Suprapubic skin (tissue), 4 donors: ENCODE results near the gene ABCC1.

Source experiments
- CTCF ChIP-seq, 2 donors: fragments of 200-600 bp in 1 of 2; fragments of 450-650 bp in 1 of 2; sonication (generic) in 1 of 2; IDR thresholded peaks; one replicate each; pipeline ENCODE4 v1.5.1; 2016 to 2019; ENCODE audit warnings: antibody characterized with exemption in 2 of 2, mild to moderate bottlenecking in 1 of 2, moderate library complexity in 1 of 2
- EP300 ChIP-seq: sonication (generic); formaldehyde crosslinking; IDR thresholded peaks from one replicate; pipeline ENCODE4 v1.6.1; 2017; ENCODE audit warnings: antibody characterized with exemption
- POLR2A ChIP-seq, 2 donors: fragments of 450-650 bp; IDR thresholded peaks; one replicate each; pipeline ENCODE4 v1.6.1; 2017; ENCODE audit warnings: antibody characterized with exemption in 2 of 2, mild to moderate bottlenecking in 2 of 2, moderate library complexity in 2 of 2
- POLR2AphosphoS5 ChIP-seq, 3 donors: sonication (generic); formaldehyde crosslinking; IDR thresholded peaks; one replicate each; pipeline ENCODE4 v1.6.1; 2017; ENCODE audit warnings: antibody characterized with exemption in 3 of 3

- TF ChIP-seq CTCF (IDR thresholded peaks at IDR 0.05) (peak; percentile 81 to 90), POLR2AphosphoS5 (IDR thresholded peaks at IDR 0.05) (no peak), POLR2A (IDR thresholded peaks at IDR 0.05) (no peak), EP300 (no peak)
Measured at GRCh38 chr16:16127469-16128116, 178.2 kb downstream of the ABCC1 start.
